Germinal center (tissue), 1 donor: ENCODE measurements around the gene SCN5A.
"Not testable (repeated sequence)": the region's sequence is repeated elsewhere in the genome, so short reads cannot be mapped to it uniquely, and the experiment has no call there.

Experiments used
- DNase-seq: peaks from one replicate; pipeline ENCODE4 v3.0.0; 2012; ENCODE audit warnings: mixed read lengths, low spot score

The SCN5A gene

GRCh38 chr3:38578551-38578950 lies 70.9 kb downstream of the SCN5A start:
- DNase-seq = no peak

GRCh38 chr3:38578081-38578475 lies 71.4 kb downstream of the SCN5A start:
- DNase-seq = no peak

GRCh38 chr3:38577371-38578080 lies 72.0 kb downstream of the SCN5A start:
- no peak for DNase-seq

GRCh38 chr3:38576526-38577370 lies 72.7 kb downstream of the SCN5A start:
- no peak for DNase-seq

- DNase-seq = no peak
Observed at GRCh38 chr3:38576131-38576525, 73.4 kb downstream of the SCN5A start.

GRCh38 chr3:38575279-38575843 lies 74.1 kb downstream of the SCN5A start:
- DNase-seq = no peak

- no peak for DNase-seq
Observed at GRCh38 chr3:38574411-38575278, 74.8 kb downstream of the SCN5A start.

GRCh38 chr3:38573556-38573955 lies 75.9 kb downstream of the SCN5A start:
- no peak for DNase-seq

GRCh38 chr3:38573111-38573510 lies 76.4 kb downstream of the SCN5A start:
- no peak for DNase-seq

GRCh38 chr3:38567498-38567897 lies 82.0 kb downstream of the SCN5A start:
- DNase-seq = no peak

- not testable (repeated sequence) for DNase-seq
Observed at GRCh38 chr3:38566794-38567193, 82.7 kb downstream of the SCN5A start.

- DNase-seq = no peak
Observed at GRCh38 chr3:38566215-38566528, 83.3 kb downstream of the SCN5A start.

GRCh38 chr3:38565339-38566214 lies 83.9 kb downstream of the SCN5A start:
- DNase-seq = no peak

- DNase-seq = no peak
Observed at GRCh38 chr3:38564631-38565338, 84.7 kb downstream of the SCN5A start.

- DNase-seq = no peak
Observed at GRCh38 chr3:38563886-38564270, 85.6 kb downstream of the SCN5A start.

GRCh38 chr3:38563070-38563885 lies 86.2 kb downstream of the SCN5A start:
- DNase-seq = no peak

- no peak for DNase-seq
Observed at GRCh38 chr3:38562467-38562925, 87.0 kb downstream of the SCN5A start.

- DNase-seq = no peak
Observed at GRCh38 chr3:38561746-38562466, 87.6 kb downstream of the SCN5A start.
